HG03575 (cell line): Measurements from ENCODE around the gene TCEAL5.
"Not testable (repeated sequence)": the region's sequence is repeated elsewhere in the genome, so short reads cannot be mapped to it uniquely, and the experiment has no call there.

Source experiments
- ATAC-seq: cut with Tn5 transposase; IDR thresholded peaks from one replicate; pipeline ENCODE4 v1.9.1; 2021; ENCODE audit not compliant: unreplicated experiment, insufficient number of reproducible peaks, low FRiP score; ENCODE audit errors: extremely low read depth

Gene TCEAL5

DNA sequence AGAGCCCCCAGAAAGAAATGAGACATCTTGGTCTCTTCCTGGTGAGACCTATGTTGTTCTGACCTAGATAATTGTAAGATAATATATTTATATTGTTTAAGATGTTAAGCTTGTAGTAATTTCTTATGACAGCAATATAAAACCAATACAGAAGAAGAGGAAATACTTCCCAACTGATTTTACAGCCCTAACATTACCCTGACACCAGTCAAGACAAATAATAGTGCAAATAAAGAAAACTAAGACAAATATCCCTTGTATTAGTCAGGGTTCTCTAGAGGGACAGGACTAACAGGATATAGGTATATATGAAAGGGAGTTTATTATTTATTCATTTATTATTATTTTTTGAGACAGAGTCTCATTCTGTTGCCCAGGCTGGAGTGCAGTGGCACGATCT, 40.3 kb downstream of the TCEAL5 start:
- ATAC-seq: no peak

DNA sequence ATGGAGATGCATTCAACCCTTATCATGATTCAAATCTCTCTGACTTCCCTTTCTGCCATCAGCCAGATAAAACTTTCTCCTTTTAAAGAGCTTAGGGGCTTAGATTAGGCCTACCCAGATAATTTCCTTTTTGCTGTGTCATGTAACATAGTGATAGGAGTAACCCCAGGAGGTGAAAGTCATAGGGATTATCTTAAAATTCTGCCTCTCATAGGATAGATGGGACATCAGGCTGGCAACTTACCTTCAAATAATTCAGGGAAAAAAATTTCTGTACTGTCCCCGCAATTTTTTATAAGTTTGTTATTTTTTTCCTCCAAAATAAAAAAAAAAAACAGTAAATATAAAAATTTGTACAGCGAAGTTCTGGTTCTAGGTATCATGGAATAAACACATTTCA, 40.9 kb downstream of the TCEAL5 start:
- not testable (repeated sequence) for ATAC-seq

DNA sequence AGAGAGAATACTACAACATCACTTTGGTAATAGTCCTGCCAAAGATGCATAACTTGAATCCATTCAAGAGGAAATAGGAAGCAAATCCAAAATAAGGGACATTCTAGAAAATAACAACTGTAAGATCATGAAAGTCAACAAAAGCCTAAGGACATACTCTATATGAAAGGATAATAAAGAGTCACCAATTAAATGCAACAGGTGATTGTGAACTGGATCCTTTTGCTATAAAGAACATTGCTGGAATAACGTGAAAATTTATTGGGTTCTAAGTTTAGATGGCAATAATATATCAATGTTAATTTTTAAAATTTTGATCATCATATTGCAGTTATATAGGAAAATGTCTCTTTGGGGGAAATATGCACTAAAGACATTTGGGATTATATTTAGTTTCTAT, 41.7 kb downstream of the TCEAL5 start:
- no peak for ATAC-seq

DNA sequence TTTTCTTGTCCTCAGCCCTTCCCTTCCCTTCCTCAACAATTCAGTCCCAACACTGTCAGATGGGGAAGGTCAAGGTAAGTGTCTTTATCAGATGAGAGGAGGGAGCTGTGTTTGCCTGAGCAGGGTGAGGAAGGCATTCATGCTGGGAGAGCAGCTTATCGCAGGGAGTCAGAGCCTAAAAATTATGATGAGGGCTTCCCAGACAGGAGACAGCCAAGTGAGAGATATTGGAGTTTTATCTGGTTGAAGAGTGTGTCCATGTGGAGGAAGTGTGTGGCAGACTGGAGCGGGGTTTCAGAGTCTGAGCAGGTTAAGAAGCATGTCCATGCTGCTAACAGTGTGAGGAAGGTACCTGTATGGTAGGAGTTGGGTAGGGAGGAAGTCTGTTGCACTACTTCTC, 43.3 kb downstream of the TCEAL5 start:
- no peak for ATAC-seq

DNA sequence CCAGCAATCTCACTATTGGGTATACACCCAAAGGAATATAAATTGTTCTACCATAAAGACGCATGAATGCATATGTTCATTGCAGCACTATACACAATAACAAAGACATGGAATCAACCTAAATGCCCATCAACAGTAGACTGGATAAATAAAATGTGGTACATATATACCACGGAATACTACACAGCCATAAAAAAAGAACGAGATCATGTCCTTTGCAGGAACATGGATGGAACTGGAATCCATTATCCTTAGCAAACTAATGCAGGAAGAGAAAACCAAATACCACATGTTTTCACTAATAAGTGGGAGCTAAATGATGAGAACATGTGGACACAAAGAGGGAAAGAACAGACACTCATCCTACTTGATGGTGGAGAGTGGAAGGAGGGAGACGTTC, 50.6 kb downstream of the TCEAL5 start:
- ATAC-seq: not testable (repeated sequence)
